ENCODE data around the gene EMSY.

EMSY gene

DNA sequence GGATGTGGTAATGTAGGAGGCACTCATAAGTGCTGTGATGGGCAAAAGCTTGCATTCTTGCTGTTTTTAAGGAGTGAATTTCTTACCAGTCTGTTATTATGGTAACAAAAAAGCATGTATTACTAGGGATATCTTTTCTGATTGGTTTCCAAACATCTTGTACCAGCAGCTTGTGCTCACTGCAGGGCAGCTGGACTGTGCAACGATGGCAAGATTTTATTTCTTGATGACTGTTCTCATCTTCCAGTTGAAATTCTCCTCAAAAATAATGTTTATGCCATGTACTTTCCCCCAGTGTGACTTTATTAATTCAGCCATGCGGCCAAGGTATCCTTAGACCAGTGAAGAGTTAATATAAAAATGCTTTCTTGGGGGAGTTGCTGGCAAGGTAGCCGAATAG, 35.4 kb downstream of the EMSY start:
- Histone ChIP-seq H3K9me3 (ENCODE audit: control insufficient read depth in 5 of 5, low read length in 5 of 5) (no peaks in the 10 kb centered on the region), H3K36me3 (ENCODE audit: control insufficient read depth in 5 of 5, insufficient read depth in 5 of 5, low read length in 5 of 5) (peaks cover 10 to 24% (median 17%) of the 10 kb centered on the region in 5 donors), H3K27ac (ENCODE audit: low read depth, low read length) (no peak overlapping the region), H3K27me3 (ENCODE audit: control insufficient read depth in 5 of 5, insufficient read depth in 4 of 5, low read length in 5 of 5) (no peaks in the 10 kb centered on the region), H3K4me3 (ENCODE audit: low read depth in 1 of 5, low read length in 5 of 5) (no peak overlapping the region), H3K9ac (ENCODE audit: low read length in 5 of 5) (no peak overlapping the region), H3K4me1 (ENCODE audit: control insufficient read depth in 5 of 5, insufficient read depth in 5 of 5, low read length in 5 of 5) (no peaks in the 10 kb centered on the region)

DNA sequence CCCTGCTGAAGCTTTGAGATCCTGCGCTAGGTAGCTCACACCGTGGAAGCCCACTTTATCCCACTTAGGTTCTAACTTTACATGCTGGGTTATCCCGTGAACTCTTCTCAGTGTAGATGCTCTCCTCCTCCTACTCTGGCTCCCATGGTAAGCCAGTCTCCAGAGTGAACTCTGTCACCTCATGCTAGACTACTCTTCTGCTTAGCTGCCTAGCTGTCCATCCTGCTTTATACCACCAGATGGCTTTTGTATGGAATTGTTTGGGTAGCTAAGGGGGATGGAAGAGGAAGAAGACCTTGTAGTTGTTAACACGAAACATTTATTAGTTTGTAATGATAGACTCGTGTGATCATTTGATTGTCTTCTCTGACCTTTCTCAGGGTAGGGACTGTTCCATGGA, 46.8 kb downstream of the EMSY start:
- no peak overlapping the region for H3K4me3 ChIP-seq (ENCODE audit: low read depth in 1 of 5, low read length in 5 of 5)
- peaks cover 0 to 3% (median 0%) of the 10 kb centered on the region in 5 donors for H3K9me3 ChIP-seq (ENCODE audit: control insufficient read depth in 5 of 5, low read length in 5 of 5)
- H3K27me3 ChIP-seq (ENCODE audit: control insufficient read depth in 5 of 5, insufficient read depth in 4 of 5, low read length in 5 of 5), result no peaks in the 10 kb centered on the region
- peaks cover 9 to 32% (median 20%) of the 10 kb centered on the region in 5 donors for H3K36me3 ChIP-seq (ENCODE audit: control insufficient read depth in 5 of 5, insufficient read depth in 5 of 5, low read length in 5 of 5)
- H3K9ac ChIP-seq (ENCODE audit: low read length in 5 of 5), result no peak overlapping the region
- H3K27ac ChIP-seq (ENCODE audit: low read depth, low read length), result no peak overlapping the region
- H3K4me1 ChIP-seq (ENCODE audit: control insufficient read depth in 5 of 5, insufficient read depth in 5 of 5, low read length in 5 of 5), result no peaks in the 10 kb centered on the region

DNA sequence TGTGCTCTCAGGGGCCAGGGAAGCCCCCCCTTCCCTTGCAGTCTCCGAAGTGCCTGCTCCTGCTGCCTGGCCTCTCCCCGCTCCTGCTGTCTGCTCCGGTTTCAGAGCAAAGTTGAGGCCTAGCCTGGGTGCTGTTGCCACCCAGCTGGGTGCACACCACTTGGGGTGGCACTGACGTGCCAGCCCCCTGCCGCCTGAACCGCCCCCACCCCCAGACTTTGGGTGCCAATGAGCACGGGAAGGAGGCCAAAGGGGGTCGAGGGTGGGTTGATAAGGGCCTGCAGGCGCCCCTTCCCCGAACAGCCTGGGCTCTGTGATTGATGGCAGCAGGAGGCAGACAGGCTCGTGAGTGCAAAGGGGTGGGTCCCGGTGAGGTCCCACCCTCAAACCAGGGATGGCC, 48.2 kb downstream of the EMSY start:
- H3K9me3 ChIP-seq (ENCODE audit: control insufficient read depth in 5 of 5, low read length in 5 of 5), result peaks cover 0 to 3% (median 0%) of the 10 kb centered on the region in 5 donors
- peaks cover 12 to 34% (median 21%) of the 10 kb centered on the region in 5 donors for H3K36me3 ChIP-seq (ENCODE audit: control insufficient read depth in 5 of 5, insufficient read depth in 5 of 5, low read length in 5 of 5)
- no peak overlapping the region for H3K9ac ChIP-seq (ENCODE audit: low read length in 5 of 5)
- H3K4me1 ChIP-seq (ENCODE audit: control insufficient read depth in 5 of 5, insufficient read depth in 5 of 5, low read length in 5 of 5), result no peaks in the 10 kb centered on the region
- H3K27me3 ChIP-seq (ENCODE audit: control insufficient read depth in 5 of 5, insufficient read depth in 4 of 5, low read length in 5 of 5), result no peaks in the 10 kb centered on the region
- no peak overlapping the region for H3K27ac ChIP-seq (ENCODE audit: low read depth, low read length)
- H3K4me3 ChIP-seq (ENCODE audit: low read depth in 1 of 5, low read length in 5 of 5), result no peak overlapping the region

DNA sequence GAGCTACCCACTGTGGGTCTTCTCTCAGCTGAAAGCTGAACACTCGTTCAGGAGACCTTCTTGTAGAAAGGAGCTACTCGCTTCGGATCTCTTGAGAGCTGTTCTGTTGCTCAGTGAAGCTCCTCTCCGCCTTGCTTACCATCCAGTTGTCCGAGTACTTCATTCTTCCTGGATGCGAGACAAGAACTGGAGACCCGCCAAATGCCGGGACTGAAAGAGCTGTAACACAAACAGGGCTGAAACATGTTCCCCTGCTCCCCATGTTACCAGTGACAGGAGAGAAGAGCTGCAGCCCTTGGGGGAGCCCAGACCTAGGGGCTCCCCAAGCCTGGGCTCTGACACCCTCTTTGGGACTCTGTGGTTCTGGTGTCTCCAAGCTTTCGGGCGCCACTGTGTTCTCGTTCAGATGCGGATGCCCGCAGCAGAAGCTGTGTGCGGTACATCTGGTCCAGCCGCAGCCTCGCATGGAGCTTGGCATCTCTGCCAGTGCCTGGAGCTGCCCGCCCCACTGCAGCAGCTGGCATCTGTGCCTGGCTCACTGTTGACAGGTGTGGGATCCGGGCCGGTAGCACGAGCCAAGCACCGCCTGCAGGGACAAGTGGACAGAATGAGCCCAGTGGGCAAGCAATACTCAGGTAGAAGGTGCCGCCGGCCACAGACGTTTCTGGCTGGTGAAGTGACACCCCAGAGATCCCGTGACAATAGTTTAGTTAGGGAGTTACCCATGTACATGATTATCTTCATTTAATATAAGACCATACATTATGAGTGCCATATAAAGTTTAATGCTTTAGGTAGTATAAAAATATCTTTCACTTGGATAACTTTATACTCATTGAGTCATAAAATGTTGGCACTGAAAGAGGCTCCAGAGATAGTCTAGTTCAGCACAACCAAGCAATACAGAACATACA, 49.1 kb downstream of the EMSY start:
- Histone ChIP-seq H3K36me3 (ENCODE audit: control insufficient read depth in 5 of 5, insufficient read depth in 5 of 5, low read length in 5 of 5) (peaks cover 12 to 34% (median 21%) of the 10 kb centered on the region in 5 donors), H3K9me3 (ENCODE audit: control insufficient read depth in 5 of 5, low read length in 5 of 5) (peaks cover 0 to 3% (median 0%) of the 10 kb centered on the region in 5 donors), H3K27me3 (ENCODE audit: control insufficient read depth in 5 of 5, insufficient read depth in 4 of 5, low read length in 5 of 5) (no peaks in the 10 kb centered on the region), H3K4me3 (ENCODE audit: low read depth in 1 of 5, low read length in 5 of 5) (no peak overlapping the region), H3K9ac (ENCODE audit: low read length in 5 of 5) (no peak overlapping the region), H3K27ac (ENCODE audit: low read depth, low read length) (no peak overlapping the region), H3K4me1 (ENCODE audit: control insufficient read depth in 5 of 5, insufficient read depth in 5 of 5, low read length in 5 of 5) (no peaks in the 10 kb centered on the region)

DNA sequence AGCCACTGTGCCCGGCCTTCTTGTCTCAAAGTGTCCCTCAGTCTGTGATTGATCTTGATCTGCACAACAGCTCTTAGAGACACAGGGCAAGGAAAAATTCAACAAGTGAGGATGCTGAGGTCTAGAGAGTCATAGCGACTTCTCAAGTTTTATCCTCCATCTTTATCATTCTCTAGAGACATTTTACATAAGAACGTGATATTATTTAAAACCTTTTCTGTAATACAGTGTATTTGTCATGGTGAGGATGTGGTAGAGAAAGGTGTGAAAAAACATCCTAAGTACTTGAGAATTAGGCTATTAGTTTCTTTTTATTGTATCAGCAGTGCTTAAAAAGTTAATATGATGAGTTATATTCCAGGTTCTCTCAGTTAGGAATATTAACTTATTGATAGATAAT, 50.2 kb downstream of the EMSY start:
- Histone ChIP-seq H3K9me3 (ENCODE audit: control insufficient read depth in 5 of 5, low read length in 5 of 5) (no peaks in the 10 kb centered on the region), H3K4me3 (ENCODE audit: low read depth in 1 of 5, low read length in 5 of 5) (no peak overlapping the region), H3K27ac (ENCODE audit: low read depth, low read length) (no peak overlapping the region), H3K36me3 (ENCODE audit: control insufficient read depth in 5 of 5, insufficient read depth in 5 of 5, low read length in 5 of 5) (peaks cover 13 to 34% (median 21%) of the 10 kb centered on the region in 5 donors), H3K9ac (ENCODE audit: low read length in 5 of 5) (no peak overlapping the region), H3K4me1 (ENCODE audit: control insufficient read depth in 5 of 5, insufficient read depth in 5 of 5, low read length in 5 of 5) (no peaks in the 10 kb centered on the region), H3K27me3 (ENCODE audit: control insufficient read depth in 5 of 5, insufficient read depth in 4 of 5, low read length in 5 of 5) (no peaks in the 10 kb centered on the region)

DNA sequence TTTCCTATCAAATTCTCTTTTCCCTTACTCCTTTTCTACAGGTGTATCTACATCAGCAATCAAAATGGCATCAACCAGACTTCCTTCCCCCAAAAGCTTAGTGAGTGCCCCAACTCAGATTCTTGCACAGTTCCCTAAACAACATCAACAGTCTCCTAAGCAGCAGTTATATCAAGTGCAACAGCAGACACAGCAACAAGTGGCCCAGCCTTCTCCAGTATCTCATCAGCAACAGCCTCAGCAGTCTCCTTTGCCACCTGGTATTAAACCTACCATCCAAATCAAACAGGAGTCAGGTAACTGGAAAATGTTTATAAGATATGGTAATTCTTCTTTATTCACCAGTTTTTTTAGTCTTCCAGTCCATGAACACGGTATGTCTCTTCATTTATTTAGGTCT, 51.4 kb downstream of the EMSY start:
- Histone ChIP-seq H3K36me3 (ENCODE audit: control insufficient read depth in 5 of 5, insufficient read depth in 5 of 5, low read length in 5 of 5) (peaks cover 21 to 39% (median 26%) of the 10 kb centered on the region in 5 donors), H3K27me3 (ENCODE audit: control insufficient read depth in 5 of 5, insufficient read depth in 4 of 5, low read length in 5 of 5) (no peaks in the 10 kb centered on the region), H3K4me3 (ENCODE audit: low read depth in 1 of 5, low read length in 5 of 5) (no peak overlapping the region), H3K4me1 (ENCODE audit: control insufficient read depth in 5 of 5, insufficient read depth in 5 of 5, low read length in 5 of 5) (no peaks in the 10 kb centered on the region), H3K9ac (ENCODE audit: low read length in 5 of 5) (no peak overlapping the region), H3K27ac (ENCODE audit: low read depth, low read length) (no peak overlapping the region), H3K9me3 (ENCODE audit: control insufficient read depth in 5 of 5, low read length in 5 of 5) (no peaks in the 10 kb centered on the region)

DNA sequence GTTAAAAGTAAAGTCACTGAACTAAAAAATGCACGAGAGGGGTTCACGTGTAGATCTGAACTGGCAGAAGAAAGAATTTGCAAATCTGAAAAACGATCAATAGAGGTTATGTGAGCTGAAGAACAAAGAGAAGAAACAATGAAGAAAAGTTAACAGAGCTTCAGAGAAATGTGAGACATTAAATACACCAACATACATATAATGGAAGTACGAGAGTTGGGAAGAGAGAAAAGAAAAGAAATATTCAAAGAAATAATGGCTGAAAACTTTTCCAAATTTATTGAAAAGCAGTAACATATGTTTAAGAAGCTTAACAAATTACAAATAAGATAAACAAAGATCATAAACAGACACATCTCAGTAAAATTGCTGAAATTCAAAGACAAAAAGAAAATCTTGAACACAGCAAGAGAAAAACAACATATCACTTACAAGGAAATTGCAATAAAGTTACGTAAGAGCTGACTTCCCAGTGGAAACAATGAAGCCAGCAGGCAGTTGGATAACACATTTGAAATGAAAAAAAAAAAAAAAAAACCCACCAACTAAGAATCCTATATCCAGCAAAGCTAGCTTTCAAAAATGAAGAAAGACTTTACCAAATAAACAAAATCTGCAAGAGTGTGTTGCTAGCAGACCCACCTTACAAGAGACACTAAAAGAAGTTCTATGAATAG, 56.8 kb downstream of the EMSY start:
- H3K9me3 ChIP-seq (ENCODE audit: control insufficient read depth in 5 of 5, low read length in 5 of 5), result no peaks in the 10 kb centered on the region
- H3K9ac ChIP-seq (ENCODE audit: low read length in 5 of 5), result no peak overlapping the region
- peaks cover 4 to 22% (median 7%) of the 10 kb centered on the region in 5 donors for H3K36me3 ChIP-seq (ENCODE audit: control insufficient read depth in 5 of 5, insufficient read depth in 5 of 5, low read length in 5 of 5)
- no peak overlapping the region for H3K27ac ChIP-seq (ENCODE audit: low read depth, low read length)
- no peaks in the 10 kb centered on the region for H3K27me3 ChIP-seq (ENCODE audit: control insufficient read depth in 5 of 5, insufficient read depth in 4 of 5, low read length in 5 of 5)
- no peak overlapping the region for H3K4me3 ChIP-seq (ENCODE audit: low read depth in 1 of 5, low read length in 5 of 5)
- H3K4me1 ChIP-seq (ENCODE audit: control insufficient read depth in 5 of 5, insufficient read depth in 5 of 5, low read length in 5 of 5), result no peaks in the 10 kb centered on the region

DNA sequence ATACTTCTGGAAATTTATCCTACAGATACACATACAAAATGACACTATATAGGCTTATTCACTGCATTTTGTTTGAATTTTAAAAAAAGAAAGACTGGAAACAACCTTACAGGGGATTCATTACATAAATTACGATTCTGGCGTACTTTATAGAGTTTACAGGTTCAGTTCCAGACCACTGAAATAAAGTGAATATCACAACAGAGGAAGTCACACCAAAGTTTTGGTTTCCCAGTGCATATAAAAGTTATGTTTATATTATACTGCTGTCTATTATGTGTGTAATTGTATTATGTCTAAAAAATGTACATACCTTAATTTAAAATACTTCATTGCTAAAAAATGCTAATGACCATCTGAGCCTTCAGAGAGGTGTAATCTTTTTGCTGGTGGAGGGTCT, 62.0 kb downstream of the EMSY start:
- no peak overlapping the region for H3K9ac ChIP-seq (ENCODE audit: low read length in 5 of 5)
- H3K27ac ChIP-seq (ENCODE audit: low read depth, low read length), result no peak overlapping the region
- H3K4me1 ChIP-seq (ENCODE audit: control insufficient read depth in 5 of 5, insufficient read depth in 5 of 5, low read length in 5 of 5), result no peaks in the 10 kb centered on the region
- H3K9me3 ChIP-seq (ENCODE audit: control insufficient read depth in 5 of 5, low read length in 5 of 5), result no peaks in the 10 kb centered on the region
- H3K4me3 ChIP-seq (ENCODE audit: low read depth in 1 of 5, low read length in 5 of 5), result no peak overlapping the region
- peaks cover 0 to 7% (median 0%) of the 10 kb centered on the region in 5 donors for H3K36me3 ChIP-seq (ENCODE audit: control insufficient read depth in 5 of 5, insufficient read depth in 5 of 5, low read length in 5 of 5)
- H3K27me3 ChIP-seq (ENCODE audit: control insufficient read depth in 5 of 5, insufficient read depth in 4 of 5, low read length in 5 of 5), result no peaks in the 10 kb centered on the region

DNA sequence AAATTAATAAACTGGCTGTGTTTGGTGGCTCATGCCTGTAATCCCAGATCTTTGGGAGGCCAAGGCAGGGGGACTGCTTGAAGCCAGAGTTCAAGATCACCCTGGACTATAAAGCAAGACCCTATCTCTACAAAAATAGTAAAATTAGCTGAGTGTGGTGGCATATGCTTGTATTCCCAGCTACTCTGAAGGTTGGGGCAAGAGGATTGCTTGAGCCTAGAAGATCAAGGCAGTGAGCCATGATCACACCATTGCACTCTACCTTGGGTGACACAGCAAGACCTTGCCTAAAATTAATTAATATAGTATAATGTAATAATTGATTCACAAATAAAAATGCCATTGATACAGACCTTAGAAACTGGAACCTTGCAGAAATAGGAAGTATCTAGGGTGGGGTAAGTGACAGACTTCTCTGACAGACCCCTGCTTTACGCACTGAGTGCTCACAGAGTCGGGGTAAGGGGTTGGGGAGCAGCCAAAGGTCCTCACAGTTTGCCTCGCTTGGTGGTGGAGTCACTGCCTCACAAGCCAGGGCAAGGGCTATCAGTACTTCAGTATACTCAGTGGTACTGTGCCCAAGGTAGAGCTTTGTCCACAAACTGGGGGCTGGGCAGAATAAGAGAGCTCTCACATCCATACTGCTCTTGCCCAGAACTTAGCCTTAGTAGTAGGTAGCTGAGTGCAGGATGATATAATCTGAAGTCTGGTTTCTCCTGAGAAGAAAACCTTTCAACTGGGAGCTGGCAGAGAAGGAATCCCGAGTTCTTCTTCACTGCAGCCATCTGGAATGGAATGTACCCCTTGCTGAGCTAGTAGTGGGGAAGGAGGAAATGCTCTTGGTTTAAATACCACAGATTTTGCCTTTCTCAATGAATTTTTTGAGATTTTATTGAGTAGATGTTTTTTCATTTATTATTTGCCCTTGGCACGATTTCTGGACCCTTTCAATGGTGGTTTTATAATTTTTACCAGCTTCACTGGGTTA, 65.5 kb downstream of the EMSY start:
- H3K9me3 ChIP-seq (ENCODE audit: control insufficient read depth in 5 of 5, low read length in 5 of 5), result no peaks in the 10 kb centered on the region
- no peak overlapping the region for H3K27ac ChIP-seq (ENCODE audit: low read depth, low read length)
- no peaks in the 10 kb centered on the region for H3K27me3 ChIP-seq (ENCODE audit: control insufficient read depth in 5 of 5, insufficient read depth in 4 of 5, low read length in 5 of 5)
- H3K4me3 ChIP-seq (ENCODE audit: low read depth in 1 of 5, low read length in 5 of 5), result no peak overlapping the region
- H3K36me3 ChIP-seq (ENCODE audit: control insufficient read depth in 5 of 5, insufficient read depth in 5 of 5, low read length in 5 of 5), result peaks cover 0 to 15% (median 0%) of the 10 kb centered on the region in 5 donors
- H3K4me1 ChIP-seq (ENCODE audit: control insufficient read depth in 5 of 5, insufficient read depth in 5 of 5, low read length in 5 of 5), result peaks cover 0 to 2% (median 0%) of the 10 kb centered on the region in 5 donors
- no peak overlapping the region for H3K9ac ChIP-seq (ENCODE audit: low read length in 5 of 5)

Data from subcutaneous abdominal adipose tissue (tissue), 5 donors.